HepG2 (cell line): Measurements from ENCODE around the gene PADI2. TPM values are rescaled to one million over a fixed set of nuclear protein-coding genes. Genes with fewer than 3 reads are reported as not detected.

Experiments
- MBD4 ChIP-seq: IDR thresholded peaks from 2 replicates; pipeline ENCODE4 v1.6.1; 2012; ENCODE audit warnings: low read length, inconsistent platforms, borderline replicate concordance
- POLR2G ChIP-seq: fragments of 200-400 bp; formaldehyde crosslinking; IDR thresholded peaks from 2 replicates; pipeline ENCODE4 v1.6.1; 2018; ENCODE audit warnings: mild to moderate bottlenecking, low read depth, low read length, moderate library complexity
- SNRNP70 ChIP-seq: fragments of 200-400 bp; formaldehyde crosslinking; IDR thresholded peaks from 2 replicates; pipeline ENCODE4 v1.6.1; 2017; ENCODE audit warnings: mild to moderate bottlenecking, low read depth, low read length, moderate library complexity
- ZNF17 ChIP-seq: sonication (generic); formaldehyde crosslinking; IDR thresholded peaks from 2 replicates; pipeline ENCODE4 v1.5.0; 2020; ENCODE audit warnings: mild to moderate bottlenecking, missing genetic modification reagents
- ZXDC ChIP-seq: sonication (generic); formaldehyde crosslinking; IDR thresholded peaks from 2 replicates; pipeline ENCODE4 v1.5.0; 2020; ENCODE audit warnings: mild to moderate bottlenecking, missing genetic modification reagents
- polyA plus RNA-seq, 8 experiments: library from polyadenylated mRNA; depleted of rRNA in 3 of 8; stranded (reverse) in 7 of 8; unstranded in 1 of 8; fragments of >200 nt; fragmentation: Illumina TruSeq in 4 of 8; extraction: Trizol in 4 of 8; gene quantifications; 2 replicates each; pipeline versions ENCODE4 v1.2.1 to v1.2.3, GENCODE V29; 2011 to 2016; ENCODE audit warnings: low read depth in 4 of 8, missing spikeins in 1 of 8, mixed read lengths in 1 of 8; ENCODE audit not compliant: insufficient read depth in 1 of 8
- total RNA-seq, 5 experiments: library from RNA; depleted of rRNA; stranded (reverse); fragments of >200 nt; fragmentation: Illumina TruSeq; extraction: Trizol; gene quantifications; 2 replicates each; pipeline ENCODE4 v1.2.3, GENCODE V29; 2016; ENCODE audit warnings: low read depth in 1 of 5
- TF ChIP-seq, protein P1 (sequence below): sonication (generic); formaldehyde crosslinking; IDR thresholded peaks from 2 replicates; pipeline ENCODE4 v1.5.1; 2020; ENCODE audit warnings: missing genetic modification reagents, mild to moderate bottlenecking, borderline replicate concordance
- TF ChIP-seq, protein P2 (sequence below): sonication (generic); formaldehyde crosslinking; IDR thresholded peaks from 2 replicates; pipeline ENCODE4 v1.4.0; 2020; ENCODE audit warnings: mild to moderate bottlenecking, missing genetic modification reagents
- TF ChIP-seq, protein P3 (sequence below): sonication (generic); formaldehyde crosslinking; IDR thresholded peaks from 2 replicates; pipeline ENCODE4 v1.4.0; 2020; ENCODE audit warnings: mild to moderate bottlenecking, missing genetic modification reagents

The PADI2 gene
- total and polyA plus RNA-seq, 2 of the 13 experiments (the other 11 are each of a cell fraction or from before 2014, with no cell fraction given), result not detected

DNA sequence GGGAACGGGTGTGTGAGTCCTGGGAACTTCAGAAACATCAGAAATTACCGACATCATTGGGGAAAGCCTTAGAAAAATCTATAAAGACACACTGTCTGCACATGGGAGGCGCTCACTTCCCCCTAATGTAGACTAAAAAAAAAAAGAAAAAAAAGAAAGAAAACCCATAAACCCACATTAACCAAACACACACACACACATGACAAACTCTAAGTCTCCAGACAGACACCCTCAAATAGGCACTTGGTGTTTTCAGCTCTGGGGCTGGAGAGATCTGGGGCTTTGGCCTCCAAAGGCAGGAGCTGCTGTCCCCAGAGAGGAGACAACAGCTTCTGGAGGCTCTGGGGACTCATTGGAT is 52.2 kb downstream of the PADI2 start (continued):
- TF ChIP-seq, protein P1, sequence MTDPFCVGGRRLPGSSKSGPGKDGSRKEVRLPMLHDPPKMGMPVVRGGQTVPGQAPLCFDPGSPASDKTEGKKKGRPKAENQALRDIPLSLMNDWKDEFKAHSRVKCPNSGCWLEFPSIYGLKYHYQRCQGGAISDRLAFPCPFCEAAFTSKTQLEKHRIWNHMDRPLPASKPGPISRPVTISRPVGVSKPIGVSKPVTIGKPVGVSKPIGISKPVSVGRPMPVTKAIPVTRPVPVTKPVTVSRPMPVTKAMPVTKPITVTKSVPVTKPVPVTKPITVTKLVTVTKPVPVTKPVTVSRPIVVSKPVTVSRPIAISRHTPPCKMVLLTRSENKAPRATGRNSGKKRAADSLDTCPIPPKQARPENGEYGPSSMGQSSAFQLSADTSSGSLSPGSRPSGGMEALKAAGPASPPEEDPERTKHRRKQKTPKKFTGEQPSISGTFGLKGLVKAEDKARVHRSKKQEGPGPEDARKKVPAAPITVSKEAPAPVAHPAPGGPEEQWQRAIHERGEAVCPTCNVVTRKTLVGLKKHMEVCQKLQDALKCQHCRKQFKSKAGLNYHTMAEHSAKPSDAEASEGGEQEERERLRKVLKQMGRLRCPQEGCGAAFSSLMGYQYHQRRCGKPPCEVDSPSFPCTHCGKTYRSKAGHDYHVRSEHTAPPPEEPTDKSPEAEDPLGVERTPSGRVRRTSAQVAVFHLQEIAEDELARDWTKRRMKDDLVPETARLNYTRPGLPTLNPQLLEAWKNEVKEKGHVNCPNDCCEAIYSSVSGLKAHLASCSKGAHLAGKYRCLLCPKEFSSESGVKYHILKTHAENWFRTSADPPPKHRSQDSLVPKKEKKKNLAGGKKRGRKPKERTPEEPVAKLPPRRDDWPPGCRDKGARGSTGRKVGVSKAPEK (CRISPR knock-in tag), result no peak
- TF ChIP-seq POLR2G (no peak), MBD4 (no peak), ZXDC (CRISPR knock-in tag) (no peak), ZNF17 (CRISPR knock-in tag) (no peak), SNRNP70 (no peak)
- TF ChIP-seq, protein P2, sequence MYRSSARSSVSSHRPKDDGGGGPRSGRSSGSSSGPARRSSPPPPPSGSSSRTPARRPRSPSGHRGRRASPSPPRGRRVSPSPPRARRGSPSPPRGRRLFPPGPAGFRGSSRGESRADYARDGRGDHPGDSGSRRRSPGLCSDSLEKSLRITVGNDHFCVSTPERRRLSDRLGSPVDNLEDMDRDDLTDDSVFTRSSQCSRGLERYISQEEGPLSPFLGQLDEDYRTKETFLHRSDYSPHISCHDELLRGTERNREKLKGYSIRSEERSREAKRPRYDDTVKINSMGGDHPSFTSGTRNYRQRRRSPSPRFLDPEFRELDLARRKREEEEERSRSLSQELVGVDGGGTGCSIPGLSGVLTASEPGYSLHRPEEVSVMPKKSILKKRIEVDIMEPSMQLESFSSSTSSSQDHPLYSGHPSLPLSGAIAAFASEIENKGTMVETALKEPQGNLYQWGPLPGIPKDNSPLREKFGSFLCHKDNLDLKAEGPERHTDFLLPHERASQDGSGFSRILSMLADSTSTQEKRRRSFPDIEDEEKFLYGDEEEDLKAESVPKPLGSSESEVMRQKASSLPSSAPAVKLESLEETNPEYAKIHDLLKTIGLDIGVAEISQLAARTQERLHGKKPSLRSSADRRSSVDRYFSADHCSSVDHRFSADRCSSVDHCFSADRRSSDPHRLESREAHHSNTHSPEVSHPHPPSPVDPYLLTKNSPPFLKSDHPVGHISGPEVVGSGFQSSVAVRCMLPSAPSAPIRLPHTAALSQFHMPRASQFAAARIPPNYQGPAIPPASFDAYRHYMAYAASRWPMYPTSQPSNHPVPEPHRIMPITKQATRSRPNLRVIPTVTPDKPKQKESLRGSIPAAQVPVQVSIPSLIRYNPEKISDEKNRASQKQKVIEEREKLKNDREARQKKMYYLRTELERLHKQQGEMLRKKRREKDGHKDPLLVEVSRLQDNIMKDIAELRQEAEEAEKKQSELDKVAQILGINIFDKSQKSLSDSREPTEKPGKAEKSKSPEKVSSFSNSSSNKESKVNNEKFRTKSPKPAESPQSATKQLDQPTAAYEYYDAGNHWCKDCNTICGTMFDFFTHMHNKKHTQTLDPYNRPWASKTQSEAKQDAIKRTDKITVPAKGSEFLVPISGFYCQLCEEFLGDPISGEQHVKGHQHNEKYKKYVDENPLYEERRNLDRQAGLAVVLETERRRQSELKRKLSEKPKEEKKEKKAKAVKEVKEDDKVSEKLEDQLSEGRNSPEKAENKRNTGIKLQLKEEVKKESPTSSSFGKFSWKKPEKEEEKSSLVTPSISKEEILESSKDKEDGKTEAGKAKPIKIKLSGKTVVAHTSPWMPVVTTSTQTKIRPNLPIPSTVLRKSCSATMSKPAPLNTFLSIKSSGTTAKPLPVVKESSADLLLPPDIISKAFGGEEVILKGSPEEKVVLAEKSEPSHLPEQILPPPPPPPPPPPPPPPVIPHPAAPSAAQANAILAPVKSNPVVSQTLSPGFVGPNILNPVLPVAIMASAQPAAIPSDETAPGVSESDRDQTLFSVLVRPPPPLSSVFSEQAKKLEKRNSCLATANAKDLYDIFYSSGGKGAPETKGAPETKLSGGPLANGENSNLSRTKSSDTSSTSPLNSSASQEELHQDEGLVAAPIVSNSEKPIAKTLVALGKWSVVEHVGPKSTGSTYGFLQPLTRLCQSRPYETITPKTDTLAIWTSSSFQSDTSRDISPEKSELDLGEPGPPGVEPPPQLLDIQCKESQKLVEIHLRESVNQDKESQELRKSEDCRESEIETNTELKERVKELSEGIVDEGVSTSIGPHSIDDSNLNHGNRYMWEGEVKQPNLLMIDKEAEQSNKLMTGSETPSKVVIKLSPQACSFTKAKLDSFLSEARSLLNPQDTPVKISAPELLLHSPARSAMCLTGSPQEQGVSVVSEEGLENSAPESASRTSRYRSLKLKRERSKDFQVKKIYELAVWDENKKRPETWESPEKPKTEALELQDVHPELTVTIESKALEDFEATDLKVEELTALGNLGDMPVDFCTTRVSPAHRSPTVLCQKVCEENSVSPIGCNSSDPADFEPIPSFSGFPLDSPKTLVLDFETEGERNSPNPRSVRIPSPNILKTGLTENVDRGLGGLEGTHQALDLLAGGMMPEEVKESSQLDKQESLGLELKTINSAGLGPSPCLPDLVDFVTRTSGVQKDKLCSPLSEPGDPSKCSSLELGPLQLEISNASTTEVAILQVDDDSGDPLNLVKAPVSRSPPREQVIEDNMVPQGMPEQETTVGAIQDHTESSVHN (CRISPR knock-in tag), result no peak
- TF ChIP-seq, protein P3, sequence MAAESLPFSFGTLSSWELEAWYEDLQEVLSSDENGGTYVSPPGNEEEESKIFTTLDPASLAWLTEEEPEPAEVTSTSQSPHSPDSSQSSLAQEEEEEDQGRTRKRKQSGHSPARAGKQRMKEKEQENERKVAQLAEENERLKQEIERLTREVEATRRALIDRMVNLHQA (CRISPR knock-in tag), result no peak
